Stimulated activated naive B cell treated with anti-CD40 and anti-IgM and Interleukin-4, amounts not matched to agents 10 μg/mL and 1 μg/mL and 100 μg/mL, for 72 hours (primary cell): ENCODE data around the gene ANKS1A.
"Not testable (repeated sequence)": the region's sequence is repeated elsewhere in the genome, so short reads cannot be mapped to it uniquely, and the experiment has no call there.

Experiments
- ATAC-seq, 2 donors: fragments of 150-1000 bp; cut with Tn5 transposase; replicated peaks; 2 replicates each; pipeline ENCODE4 v1.10.0; 2021; ENCODE audit warnings: moderate library complexity in 1 of 2
- DNase-seq: peaks from one replicate; pipeline ENCODE4 v3.0.0; 2021
- H3K27ac Mint-ChIP-seq: one replicate; pipeline ENCODE4 v1.8.0; 2022; ENCODE audit warnings: mild to moderate bottlenecking, mixed read lengths
- H3K27me3 Mint-ChIP-seq, 2 donors: one replicate each; pipeline ENCODE4 v1.8.0; 2022; ENCODE audit warnings: mixed read lengths in 2 of 2
- H3K36me3 Mint-ChIP-seq, 2 donors: one replicate each; pipeline ENCODE4 v1.8.0; 2022; ENCODE audit warnings: mixed read lengths in 2 of 2, mild to moderate bottlenecking in 1 of 2
- H3K4me1 Mint-ChIP-seq, 2 donors: one replicate each; pipeline ENCODE4 v1.8.0; 2022; ENCODE audit warnings: mixed read lengths in 2 of 2, mild to moderate bottlenecking in 1 of 2
- H3K4me3 Mint-ChIP-seq, 2 donors: one replicate each; pipeline ENCODE4 v1.8.0; 2022; ENCODE audit warnings: mild to moderate bottlenecking in 2 of 2, mixed read lengths in 2 of 2, moderate library complexity in 1 of 2
- H3K9me3 Mint-ChIP-seq, 2 donors: one replicate each; pipeline ENCODE4 v1.8.0; 2022; ENCODE audit warnings: mixed read lengths in 2 of 2, mild to moderate bottlenecking in 1 of 2

Gene ANKS1A

DNA sequence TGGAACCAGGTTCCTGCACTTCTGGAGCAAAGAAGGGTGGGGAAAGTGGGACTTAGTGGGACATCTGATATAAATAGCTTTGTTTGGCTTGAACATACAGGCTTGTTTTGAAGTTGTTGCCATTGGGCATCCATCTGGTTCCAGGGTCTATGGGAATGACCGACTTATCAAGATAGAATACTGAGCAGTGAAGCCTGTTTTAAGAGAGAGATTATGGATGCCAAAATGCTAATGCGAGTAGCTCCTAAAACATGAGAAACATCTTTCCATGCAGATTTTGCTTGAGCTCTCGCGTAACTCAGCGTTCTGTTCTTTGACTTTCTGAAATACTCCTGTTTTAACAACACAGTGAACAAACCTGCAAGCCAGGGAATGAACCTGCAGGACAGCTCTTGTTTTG is 98.5 kb downstream of the ANKS1A start:
- Mint-ChIP-seq H3K9me3 (no peaks in the 10 kb centered on the region), H3K4me3 (no peak overlapping the region), H3K27ac (no peak overlapping the region), H3K27me3 (no peaks in the 10 kb centered on the region), H3K36me3 (peaks cover 16 to 42% of the 10 kb centered on the region in 2 donors), H3K4me1 (no peaks in the 10 kb centered on the region)
- DNase-seq: no peak
- no peak for ATAC-seq

GRCh38 chr6:34990971-34991560 is 102.0 kb downstream of the ANKS1A start:
- no peak for DNase-seq
- Mint-ChIP-seq H3K4me1 (no peaks in the 10 kb centered on the region), H3K9me3 (no peaks in the 10 kb centered on the region), H3K4me3 (no peak overlapping the region), H3K36me3 (peaks cover 15 to 31% of the 10 kb centered on the region in 2 donors), H3K27me3 (no peaks in the 10 kb centered on the region), H3K27ac (no peak overlapping the region)
- no peak for ATAC-seq

DNA sequence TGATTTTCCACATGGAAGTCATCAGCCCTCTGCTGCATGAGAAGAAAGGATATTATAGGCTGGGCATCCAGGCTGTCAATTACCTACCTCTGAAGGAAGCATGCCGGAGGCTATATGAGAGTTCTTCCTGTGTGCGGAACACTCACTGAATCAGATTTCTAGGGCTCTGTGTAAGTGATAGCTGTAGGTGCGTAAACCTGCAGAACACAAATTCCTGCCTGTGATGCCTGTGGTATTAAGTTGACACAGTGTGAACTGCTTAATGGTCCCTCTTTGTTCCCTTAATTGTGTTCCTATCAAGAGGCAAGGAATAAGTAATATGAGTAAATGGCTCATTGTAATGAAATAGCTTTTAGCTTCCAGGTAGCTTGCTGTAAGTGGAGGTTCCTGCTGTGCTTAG is 103.3 kb downstream of the ANKS1A start:
- Mint-ChIP-seq H3K27ac (no peak overlapping the region), H3K4me1 (no peaks in the 10 kb centered on the region), H3K27me3 (no peaks in the 10 kb centered on the region), H3K4me3 (no peak overlapping the region), H3K9me3 (no peaks in the 10 kb centered on the region), H3K36me3 (peaks cover 18 to 31% of the 10 kb centered on the region in 2 donors)
- DNase-seq (no peak), ATAC-seq (no peak)

- H3K27ac Mint-ChIP-seq: no peak overlapping the region
Observed at GRCh38 chr6:34993213-34993612, 104.2 kb downstream of the ANKS1A start.

DNA sequence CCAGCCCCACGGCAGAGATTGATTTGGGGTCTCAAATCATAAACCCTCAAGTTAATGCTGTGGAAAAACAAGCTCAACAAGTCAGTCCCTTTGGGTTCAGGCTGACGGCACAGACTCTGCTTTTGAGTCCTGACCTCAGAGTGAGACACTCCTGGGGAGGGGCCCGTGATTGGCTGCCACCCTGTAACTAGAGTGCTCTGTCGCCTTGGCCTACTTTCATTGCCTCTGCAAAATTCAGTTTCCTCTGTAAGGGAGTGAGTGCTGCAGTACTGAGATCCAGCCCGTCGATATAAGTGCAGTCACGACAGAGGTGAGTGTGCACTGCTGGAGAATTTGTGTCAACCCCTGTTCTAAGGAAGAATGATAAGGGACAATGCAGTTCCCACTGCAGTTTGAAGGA is 105.6 kb downstream of the ANKS1A start:
- Mint-ChIP-seq H3K4me3 (no peak overlapping the region), H3K27me3 (no peaks in the 10 kb centered on the region), H3K36me3 (peaks cover 27 to 36% of the 10 kb centered on the region in 2 donors), H3K27ac (no peak overlapping the region), H3K9me3 (no peaks in the 10 kb centered on the region), H3K4me1 (no peaks in the 10 kb centered on the region)
- DNase-seq: no peak
- no peak for ATAC-seq

More at GRCh38 chr6:34993213-34993612, 104.2 kb downstream of the ANKS1A start:
- Mint-ChIP-seq H3K4me3 (no peak overlapping the region), H3K4me1 (no peaks in the 10 kb centered on the region), H3K9me3 (no peaks in the 10 kb centered on the region), H3K27me3 (no peaks in the 10 kb centered on the region), H3K36me3 (peaks cover 18 to 31% of the 10 kb centered on the region in 2 donors)
- DNase-seq (no peak), ATAC-seq (no peak)

GRCh38 chr6:34998417-34998816 is 109.4 kb downstream of the ANKS1A start:
- H3K9me3 Mint-ChIP-seq, ATAC-seq, H3K4me1 Mint-ChIP-seq, H3K4me3 Mint-ChIP-seq, DNase-seq, H3K27me3 Mint-ChIP-seq, H3K27ac Mint-ChIP-seq: not testable (repeated sequence)
- peaks cover 22 to 32% of the 10 kb centered on the region in 2 donors for H3K36me3 Mint-ChIP-seq

DNA sequence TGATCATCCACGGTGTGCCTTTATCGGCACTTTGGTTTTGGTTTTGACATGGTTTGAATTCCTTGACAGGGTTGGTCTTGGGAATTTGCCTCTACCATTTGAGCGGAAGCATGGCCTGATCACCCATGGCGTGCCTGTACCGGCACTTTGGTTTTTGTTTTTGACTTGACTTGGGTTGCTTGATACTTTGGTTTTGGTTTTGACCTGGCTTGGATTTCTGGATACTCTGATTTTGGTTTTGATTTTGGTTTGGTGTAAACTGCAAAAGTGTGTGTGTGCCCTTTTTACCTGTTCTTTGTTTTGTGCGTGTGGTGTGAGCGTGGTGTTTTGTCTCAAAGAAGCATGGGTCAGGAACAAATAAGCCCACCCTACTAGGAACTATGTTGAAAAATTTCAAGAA is 110.1 kb downstream of the ANKS1A start:
- not testable (repeated sequence) for H3K27me3 Mint-ChIP-seq, H3K27ac Mint-ChIP-seq, ATAC-seq, H3K4me1 Mint-ChIP-seq, H3K4me3 Mint-ChIP-seq, H3K9me3 Mint-ChIP-seq, DNase-seq
- peaks cover 24 to 37% of the 10 kb centered on the region in 2 donors for H3K36me3 Mint-ChIP-seq

- ATAC-seq, H3K9me3 Mint-ChIP-seq, H3K4me1 Mint-ChIP-seq, H3K27ac Mint-ChIP-seq, H3K4me3 Mint-ChIP-seq, DNase-seq, H3K27me3 Mint-ChIP-seq: not testable (repeated sequence)
- peaks cover 24 to 29% of the 10 kb centered on the region in 2 donors for H3K36me3 Mint-ChIP-seq
Observed at GRCh38 chr6:34999962-35000361, 110.9 kb downstream of the ANKS1A start.

GRCh38 chr6:35001349-35001748 is 112.3 kb downstream of the ANKS1A start:
- not testable (repeated sequence) for H3K27me3 Mint-ChIP-seq, H3K4me1 Mint-ChIP-seq, H3K27ac Mint-ChIP-seq, DNase-seq, H3K4me3 Mint-ChIP-seq, H3K9me3 Mint-ChIP-seq, ATAC-seq
- H3K36me3 Mint-ChIP-seq: peaks cover 22 to 29% of the 10 kb centered on the region in 2 donors

GRCh38 chr6:35003886-35004530 is 115.0 kb downstream of the ANKS1A start:
- not testable (repeated sequence) for ATAC-seq

GRCh38 chr6:35007016-35007415 is 118.0 kb downstream of the ANKS1A start:
- Mint-ChIP-seq H3K27ac (no peak overlapping the region), H3K27me3 (no peaks in the 10 kb centered on the region), H3K9me3 (no peaks in the 10 kb centered on the region), H3K4me3 (no peak overlapping the region), H3K4me1 (peaks cover 3 to 16% of the 10 kb centered on the region in 2 donors), H3K36me3 (peaks cover 12 to 26% of the 10 kb centered on the region in 2 donors)
- ATAC-seq (no peak), DNase-seq (no peak)

More at GRCh38 chr6:35003886-35004530, 115.0 kb downstream of the ANKS1A start:
- not testable (repeated sequence) for H3K4me3 Mint-ChIP-seq, H3K4me1 Mint-ChIP-seq, H3K27me3 Mint-ChIP-seq, H3K9me3 Mint-ChIP-seq, DNase-seq, H3K27ac Mint-ChIP-seq
- peaks cover 16 to 26% of the 10 kb centered on the region in 2 donors for H3K36me3 Mint-ChIP-seq

GRCh38 chr6:35008858-35009257 is 119.8 kb downstream of the ANKS1A start:
- Mint-ChIP-seq H3K4me3 (no peak overlapping the region), H3K27ac (no peak overlapping the region), H3K27me3 (no peaks in the 10 kb centered on the region), H3K36me3 (peaks cover 7 to 18% of the 10 kb centered on the region in 2 donors), H3K4me1 (peaks cover 3 to 11% of the 10 kb centered on the region in 2 donors), H3K9me3 (no peaks in the 10 kb centered on the region)
- DNase-seq: no peak
- ATAC-seq: no peak

DNA sequence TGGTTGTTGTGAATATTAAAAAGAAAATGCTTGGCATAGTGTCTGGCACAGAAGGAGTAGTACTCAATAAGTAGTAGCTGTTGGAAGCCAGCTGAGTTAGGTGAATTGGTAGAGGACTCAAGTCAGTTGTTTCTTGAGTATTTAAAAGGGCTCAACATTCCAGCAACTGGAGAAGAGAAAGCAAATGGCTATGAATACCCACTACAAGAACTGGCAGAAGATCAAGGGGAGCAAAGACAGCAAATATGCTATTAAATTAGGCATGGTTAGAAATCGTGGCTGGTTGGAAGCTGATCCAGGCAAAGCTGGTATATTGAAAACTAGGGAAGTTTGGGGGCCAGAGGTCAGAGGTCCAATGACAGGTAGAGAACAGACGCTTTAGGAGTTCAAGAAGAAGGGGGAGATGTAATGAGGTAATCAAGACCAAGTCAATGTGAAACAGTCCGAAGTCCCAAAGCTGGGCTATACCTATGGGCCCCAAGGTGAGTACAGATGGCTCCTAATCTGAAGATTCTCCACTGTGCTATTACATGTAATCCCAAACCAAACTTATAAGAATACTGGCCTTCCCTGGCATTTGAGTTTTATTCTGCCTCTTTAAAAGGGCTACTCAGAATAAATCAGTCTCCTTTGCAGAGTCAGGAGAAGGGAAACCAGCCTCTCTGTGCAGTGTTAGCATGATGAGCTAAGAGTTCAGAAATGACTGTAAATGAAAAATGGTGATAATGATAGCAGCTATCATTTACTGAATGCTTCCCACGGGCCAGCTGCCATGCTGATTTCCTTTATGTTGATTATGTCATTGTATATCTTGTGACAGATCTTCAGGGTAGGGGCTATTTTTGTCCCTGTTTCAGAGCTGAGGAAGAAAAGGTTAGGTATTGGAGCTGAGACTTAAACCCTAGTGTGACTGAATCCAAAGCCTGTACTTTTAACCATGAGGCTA is 122.3 kb downstream of the ANKS1A start:
- Mint-ChIP-seq H3K27me3 (no peaks in the 10 kb centered on the region), H3K36me3 (peaks cover 5 to 13% of the 10 kb centered on the region in 2 donors), H3K9me3 (no peaks in the 10 kb centered on the region), H3K4me1 (peaks cover 3 to 7% of the 10 kb centered on the region in 2 donors), H3K27ac (no peak overlapping the region), H3K4me3 (no peak overlapping the region)
- DNase-seq: no peak
- ATAC-seq: peak; percentile 54 to 67

GRCh38 chr6:35013701-35014100 is 124.6 kb downstream of the ANKS1A start:
- no peaks in the 10 kb centered on the region for H3K27me3 Mint-ChIP-seq
- peaks cover 3 to 7% of the 10 kb centered on the region in 2 donors for H3K4me1 Mint-ChIP-seq
- H3K4me3 Mint-ChIP-seq: no peak overlapping the region

More at GRCh38 chr6:35013701-35014100, 124.6 kb downstream of the ANKS1A start:
- Mint-ChIP-seq H3K9me3 (no peaks in the 10 kb centered on the region), H3K27ac (no peak overlapping the region), H3K36me3 (peaks cover 11 to 33% of the 10 kb centered on the region in 2 donors)
- no peak for DNase-seq
- no peak for ATAC-seq
